ENCODE measurements around the gene FBXL15.
A peak's percentile ranks its signal among the peaks of the same experiment; 100 is the strongest.

FBXL15 gene

DNA sequence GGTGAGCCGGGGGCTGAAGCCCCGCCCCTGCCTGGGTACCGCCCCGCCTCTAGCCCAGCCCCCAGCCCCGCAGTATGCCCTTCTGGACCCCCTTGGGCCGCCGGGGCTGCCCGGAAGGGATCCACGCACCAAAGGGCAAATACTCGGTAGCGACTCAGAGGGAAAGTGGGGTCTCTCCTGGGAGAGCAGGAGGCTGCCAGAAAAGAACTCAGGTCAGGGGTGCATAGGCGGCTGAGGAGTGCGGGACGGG lies 796 bp downstream of the FBXL15 start:
- TF ChIP-seq, protein P1, sequence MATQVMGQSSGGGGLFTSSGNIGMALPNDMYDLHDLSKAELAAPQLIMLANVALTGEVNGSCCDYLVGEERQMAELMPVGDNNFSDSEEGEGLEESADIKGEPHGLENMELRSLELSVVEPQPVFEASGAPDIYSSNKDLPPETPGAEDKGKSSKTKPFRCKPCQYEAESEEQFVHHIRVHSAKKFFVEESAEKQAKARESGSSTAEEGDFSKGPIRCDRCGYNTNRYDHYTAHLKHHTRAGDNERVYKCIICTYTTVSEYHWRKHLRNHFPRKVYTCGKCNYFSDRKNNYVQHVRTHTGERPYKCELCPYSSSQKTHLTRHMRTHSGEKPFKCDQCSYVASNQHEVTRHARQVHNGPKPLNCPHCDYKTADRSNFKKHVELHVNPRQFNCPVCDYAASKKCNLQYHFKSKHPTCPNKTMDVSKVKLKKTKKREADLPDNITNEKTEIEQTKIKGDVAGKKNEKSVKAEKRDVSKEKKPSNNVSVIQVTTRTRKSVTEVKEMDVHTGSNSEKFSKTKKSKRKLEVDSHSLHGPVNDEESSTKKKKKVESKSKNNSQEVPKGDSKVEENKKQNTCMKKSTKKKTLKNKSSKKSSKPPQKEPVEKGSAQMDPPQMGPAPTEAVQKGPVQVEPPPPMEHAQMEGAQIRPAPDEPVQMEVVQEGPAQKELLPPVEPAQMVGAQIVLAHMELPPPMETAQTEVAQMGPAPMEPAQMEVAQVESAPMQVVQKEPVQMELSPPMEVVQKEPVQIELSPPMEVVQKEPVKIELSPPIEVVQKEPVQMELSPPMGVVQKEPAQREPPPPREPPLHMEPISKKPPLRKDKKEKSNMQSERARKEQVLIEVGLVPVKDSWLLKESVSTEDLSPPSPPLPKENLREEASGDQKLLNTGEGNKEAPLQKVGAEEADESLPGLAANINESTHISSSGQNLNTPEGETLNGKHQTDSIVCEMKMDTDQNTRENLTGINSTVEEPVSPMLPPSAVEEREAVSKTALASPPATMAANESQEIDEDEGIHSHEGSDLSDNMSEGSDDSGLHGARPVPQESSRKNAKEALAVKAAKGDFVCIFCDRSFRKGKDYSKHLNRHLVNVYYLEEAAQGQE (IDR thresholded peaks at IDR 0.05; ENCODE audit: insufficient read depth in 1 of 2, low read depth in 2 of 2, low read length in 2 of 2) = no peak
- TF ChIP-seq SIN3A (IDR thresholded peaks at IDR 0.05; ENCODE audit: borderline replicate concordance, insufficient read depth, low read length) = no peak

GRCh38 chr10:102421757-102422512 lies 1.3 kb downstream of the FBXL15 start:
- TF ChIP-seq SIN3A (IDR thresholded peaks at IDR 0.05; ENCODE audit: borderline replicate concordance, insufficient read depth, low read length) = no peak
- TF ChIP-seq, protein P1 (IDR thresholded peaks at IDR 0.05; ENCODE audit: insufficient read depth in 1 of 2, low read depth in 2 of 2, low read length in 2 of 2) = no peak
- TF ChIP-seq FOXP2 (optimal IDR thresholded peaks at IDR 0.05; ENCODE audit: borderline replicate concordance, extremely low read depth, extremely low read length, insufficient read depth) = peak; percentile 35
- TF ChIP-seq TAF1 (IDR thresholded peaks at IDR 0.05; ENCODE audit: borderline replicate concordance, insufficient read depth, low read length) = no peak
- TF ChIP-seq POLR2AphosphoS5 (IDR thresholded peaks at IDR 0.05; ENCODE audit: low read depth, low read length) = no peak

- TF ChIP-seq TAF1 (IDR thresholded peaks at IDR 0.05; ENCODE audit: borderline replicate concordance, insufficient read depth, low read length) (no peak), SIN3A (IDR thresholded peaks at IDR 0.05; ENCODE audit: borderline replicate concordance, insufficient read depth, low read length) (no peak), POLR2AphosphoS5 (IDR thresholded peaks at IDR 0.05; ENCODE audit: low read depth, low read length) (no peak), FOXP2 (optimal IDR thresholded peaks at IDR 0.05; ENCODE audit: borderline replicate concordance, extremely low read depth, extremely low read length, insufficient read depth) (peak; percentile 90)
Measured at GRCh38 chr10:102422545-102423129, 2.0 kb downstream of the FBXL15 start.

- TF ChIP-seq, protein P1 (IDR thresholded peaks at IDR 0.05; ENCODE audit: insufficient read depth in 1 of 2, low read depth in 2 of 2, low read length in 2 of 2) = no peak
- TF ChIP-seq SIN3A (IDR thresholded peaks at IDR 0.05; ENCODE audit: borderline replicate concordance, insufficient read depth, low read length) (no peak), POLR2AphosphoS5 (IDR thresholded peaks at IDR 0.05; ENCODE audit: low read depth, low read length) (no peak), FOXP2 (optimal IDR thresholded peaks at IDR 0.05; ENCODE audit: borderline replicate concordance, extremely low read depth, extremely low read length, insufficient read depth) (no peak), TAF1 (IDR thresholded peaks at IDR 0.05; ENCODE audit: borderline replicate concordance, insufficient read depth, low read length) (no peak)
Measured at GRCh38 chr10:102423372-102423968, 2.8 kb downstream of the FBXL15 start.

GRCh38 chr10:102424145-102424544 lies 3.5 kb downstream of the FBXL15 start:
- TF ChIP-seq FOXP2 (optimal IDR thresholded peaks at IDR 0.05; ENCODE audit: borderline replicate concordance, extremely low read depth, extremely low read length, insufficient read depth) (no peak), SIN3A (IDR thresholded peaks at IDR 0.05; ENCODE audit: borderline replicate concordance, insufficient read depth, low read length) (no peak), TAF1 (IDR thresholded peaks at IDR 0.05; ENCODE audit: borderline replicate concordance, insufficient read depth, low read length) (no peak), POLR2AphosphoS5 (IDR thresholded peaks at IDR 0.05; ENCODE audit: low read depth, low read length) (no peak)
- TF ChIP-seq, protein P1 (IDR thresholded peaks at IDR 0.05; ENCODE audit: insufficient read depth in 1 of 2, low read depth in 2 of 2, low read length in 2 of 2) = no peak

Data from PFSK-1 (cell line).